Sciatic nerve (tissue), 2 donors: ENCODE measurements around the gene SPDYE1. TPM values are rescaled to one million over a fixed set of nuclear protein-coding genes. Genes with fewer than 3 reads are reported as not detected.
"Not testable (repeated sequence)": the region's sequence is repeated elsewhere in the genome, so short reads cannot be mapped to it uniquely, and the experiment has no call there.

Source experiments
- ATAC-seq: fragments of 200-7000 bp; cut with Tn5 transposase; one replicate; pipeline ENCODE4 v1.9.1; 2020; ENCODE audit warnings: mild to moderate bottlenecking, moderate library complexity
- DNase-seq: peaks from one replicate; pipeline ENCODE4 v3.0.0-alpha.2; 2020; ENCODE audit warnings: low spot score
- intact Hi-C: fragments of 100-400 bp; cut with DNase I; formaldehyde crosslinking; loops from one replicate; pipeline ENCODE4 v1.14.2; 2022
- total RNA-seq: library from RNA; stranded (reverse); fragmentation: NEBNext Ultra II Directional; extraction: Animal tissue kit (Norgen Biotek cat#: 25700); gene quantifications from one replicate; pipeline ENCODE4 v1.2.1, GENCODE V29; 2021
- donor health status: DM: no; HTN: no; CAD: no.
- donor health status: DM: no; HTN: no; CAD: no.

Gene SPDYE1
- total RNA-seq, 1 donor from 2014 or later = not detected

GRCh38 chr7:44038961-44039558, 41.4 kb downstream of the SPDYE1 start:
- DNase-seq = peak; percentile 95
- intact Hi-C loops = not testable (repeated sequence)
- peak; percentile 94 for ATAC-seq

- intact Hi-C loops, ATAC-seq, DNase-seq: not testable (repeated sequence)
Measured at GRCh38 chr7:44039800-44040492, 42.2 kb downstream of the SPDYE1 start.

- intact Hi-C loops, DNase-seq: not testable (repeated sequence)
- peak; percentile 18 for ATAC-seq
Measured at GRCh38 chr7:44040493-44040891, 42.8 kb downstream of the SPDYE1 start.

- intact Hi-C loops = no loop called here
Measured at GRCh38 chr7:44042221-44042620, 44.5 kb downstream of the SPDYE1 start.

GRCh38 chr7:44043902-44044301, 46.2 kb downstream of the SPDYE1 start:
- no peak for DNase-seq
- intact Hi-C loops = no loop called here
- no peak for ATAC-seq

More at GRCh38 chr7:44042221-44042620, 44.5 kb downstream of the SPDYE1 start:
- DNase-seq (no peak), ATAC-seq (no peak)

GRCh38 chr7:44044315-44045225, 46.9 kb downstream of the SPDYE1 start, which contains the start of gene DBNL:
Gene DBNL, plus strand, starts transcription at chr7:44044702. Its CDS starts 36 bp downstream, at chr7:44044738.
- intact Hi-C loops = no loop called here
- peak; percentile 95 for ATAC-seq

GRCh38 chr7:44045226-44046014, 47.7 kb downstream of the SPDYE1 start:
- intact Hi-C loops = no loop called here
- DNase-seq (no peak), ATAC-seq (no peak)

More at GRCh38 chr7:44044315-44045225, 46.9 kb downstream of the SPDYE1 start, which contains the start of gene DBNL:
- DNase-seq = peak; percentile 97

- DNase-seq (no peak), ATAC-seq (no peak)
- intact Hi-C loops = no loop called here
Measured at GRCh38 chr7:44046321-44047061, 48.8 kb downstream of the SPDYE1 start.

- intact Hi-C loops = no loop called here
- DNase-seq (peak; percentile 9), ATAC-seq (no peak)
Measured at GRCh38 chr7:44048031-44048795, 50.5 kb downstream of the SPDYE1 start.

- intact Hi-C loops = no loop called here
- ATAC-seq (no peak), DNase-seq (peak; percentile 39)
Measured at GRCh38 chr7:44050121-44050914, 52.6 kb downstream of the SPDYE1 start.

- DNase-seq (no peak), ATAC-seq (no peak)
- intact Hi-C loops = no loop called here
Measured at GRCh38 chr7:44050915-44051560, 53.3 kb downstream of the SPDYE1 start.

GRCh38 chr7:44051611-44052220, 54.0 kb downstream of the SPDYE1 start:
- intact Hi-C loops = no loop called here
- DNase-seq (peak; percentile 22), ATAC-seq (no peak)

- ATAC-seq (no peak), DNase-seq (peak; percentile 36)
- intact Hi-C loops = no loop called here
Measured at GRCh38 chr7:44052771-44053365, 55.2 kb downstream of the SPDYE1 start.

GRCh38 chr7:44056681-44057080, 59.0 kb downstream of the SPDYE1 start:
- DNase-seq (peak; percentile 44), ATAC-seq (no peak)
- intact Hi-C loops = no loop called here

GRCh38 chr7:44057181-44057848, 59.6 kb downstream of the SPDYE1 start:
- no peak for ATAC-seq

More at GRCh38 chr7:44057181-44057848, 59.6 kb downstream of the SPDYE1 start:
- intact Hi-C loops = no loop called here
- DNase-seq = peak; percentile 34
